Esophagus muscularis mucosa (tissue), 4 donors: Measurements from ENCODE around the gene PSPC1. TPM values are rescaled to one million over a fixed set of nuclear protein-coding genes. Genes with fewer than 3 reads are reported as not detected.
"Not testable (repeated sequence)": the region's sequence is repeated elsewhere in the genome, so short reads cannot be mapped to it uniquely, and the experiment has no call there.

Experiments used
- DNase-seq: peaks from one replicate; pipeline ENCODE4 v3.0.0-alpha.2; 2017; ENCODE audit errors: extremely low spot score
- H3K27ac ChIP-seq, 4 donors: fragments of 200-600 bp; sonication (generic); replicated peaks in 1 of 4; 1 replicate in 3 of 4; 2 replicates in 1 of 4; pipeline ENCODE4 v1.5.1; 2016 to 2019; ENCODE audit warnings: mild to moderate bottlenecking in 1 of 4
- H3K27me3 ChIP-seq, 4 donors: fragments of 200-600 bp; sonication (generic); one replicate each; pipeline versions ENCODE4 v1.5.1 to v1.6.0; 2016 to 2019
- H3K36me3 ChIP-seq, 4 donors: fragments of 200-600 bp; sonication (generic); one replicate each; pipeline ENCODE4 v1.5.1; 2016 to 2019
- H3K4me1 ChIP-seq, 4 donors: fragments of 200-600 bp; sonication (generic); one replicate each; pipeline ENCODE4 v1.5.1; 2016 to 2019
- H3K4me3 ChIP-seq, 4 donors: fragments of 200-600 bp; sonication (generic); 1 replicate in 2 of 4; 2 replicates in 2 of 4; pipeline ENCODE4 v1.5.1; 2016 to 2019; ENCODE audit warnings: mild to moderate bottlenecking in 4 of 4, moderate library complexity in 1 of 4
- H3K9me3 ChIP-seq, 4 donors: fragments of 200-600 bp; sonication (generic); 1 replicate in 3 of 4; 2 replicates in 1 of 4; pipeline ENCODE4 v1.5.1; 2016 to 2019
- EP300 ChIP-seq: sonication (generic); formaldehyde crosslinking; IDR thresholded peaks from one replicate; pipeline ENCODE4 v1.6.1; 2017; ENCODE audit warnings: antibody characterized with exemption
- POLR2A ChIP-seq: fragments of 450-650 bp; IDR thresholded peaks from one replicate; pipeline ENCODE4 v1.6.1; 2017; ENCODE audit warnings: antibody characterized with exemption, moderate library complexity, mild to moderate bottlenecking, low read depth
- POLR2AphosphoS5 ChIP-seq, 2 donors: sonication (generic); formaldehyde crosslinking; IDR thresholded peaks; one replicate each; pipeline ENCODE4 v1.6.1; 2017; ENCODE audit warnings: antibody characterized with exemption in 2 of 2
- WGBS: methylation state at CpG from one replicate; pipeline ENCODE4 v1.1.5; 2018; 5-methylcytosine and 5-hydroxymethylcytosine counted together
- intact Hi-C: fragments of 100-400 bp; cut with DNase I; formaldehyde crosslinking; loops from one replicate; pipeline ENCODE4 v1.15.1; 2023
- total RNA-seq, 4 donors: library from RNA; depleted of rRNA; stranded (reverse); fragments of >200 nt; gene quantifications; one replicate each; pipeline versions ENCODE4 v1.1.0 to v1.2.1, GENCODE V29; 2016
- TF ChIP-seq, protein P1 (sequence below), 3 experiments: fragments of 200-600 bp in 2 of 3; fragments of 450-650 bp in 1 of 3; sonication (generic) in 2 of 3; IDR thresholded peaks; one replicate each; pipeline ENCODE4 v1.5.1; 2017 to 2019; ENCODE audit warnings: antibody characterized with exemption in 3 of 3, mild to moderate bottlenecking in 2 of 3, moderate library complexity in 1 of 3

The PSPC1 gene
- total RNA-seq, 4 donors from 2014 or later, result 35.0 to 53.8 (median 48.4) TPM

- no peak overlapping the region for H3K4me3 ChIP-seq
- WGBS, result 97% methylated on average over 10 of the region's 10 CpGs
- no peaks in the 10 kb centered on the region for H3K27me3 ChIP-seq
- DNase-seq, result no peak
- no peaks in the 10 kb centered on the region for H3K4me1 ChIP-seq
- TF ChIP-seq EP300, result no peak
- no peak for TF ChIP-seq POLR2A
- TF ChIP-seq, protein P1, sequence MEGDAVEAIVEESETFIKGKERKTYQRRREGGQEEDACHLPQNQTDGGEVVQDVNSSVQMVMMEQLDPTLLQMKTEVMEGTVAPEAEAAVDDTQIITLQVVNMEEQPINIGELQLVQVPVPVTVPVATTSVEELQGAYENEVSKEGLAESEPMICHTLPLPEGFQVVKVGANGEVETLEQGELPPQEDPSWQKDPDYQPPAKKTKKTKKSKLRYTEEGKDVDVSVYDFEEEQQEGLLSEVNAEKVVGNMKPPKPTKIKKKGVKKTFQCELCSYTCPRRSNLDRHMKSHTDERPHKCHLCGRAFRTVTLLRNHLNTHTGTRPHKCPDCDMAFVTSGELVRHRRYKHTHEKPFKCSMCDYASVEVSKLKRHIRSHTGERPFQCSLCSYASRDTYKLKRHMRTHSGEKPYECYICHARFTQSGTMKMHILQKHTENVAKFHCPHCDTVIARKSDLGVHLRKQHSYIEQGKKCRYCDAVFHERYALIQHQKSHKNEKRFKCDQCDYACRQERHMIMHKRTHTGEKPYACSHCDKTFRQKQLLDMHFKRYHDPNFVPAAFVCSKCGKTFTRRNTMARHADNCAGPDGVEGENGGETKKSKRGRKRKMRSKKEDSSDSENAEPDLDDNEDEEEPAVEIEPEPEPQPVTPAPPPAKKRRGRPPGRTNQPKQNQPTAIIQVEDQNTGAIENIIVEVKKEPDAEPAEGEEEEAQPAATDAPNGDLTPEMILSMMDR (IDR thresholded peaks at IDR 0.05), result no peak
- TF ChIP-seq POLR2AphosphoS5 (IDR thresholded peaks at IDR 0.05), result no peak
- no peaks in the 10 kb centered on the region for H3K9me3 ChIP-seq
- no peak overlapping the region for H3K27ac ChIP-seq
- peaks cover 8 to 46% (median 22%) of the 10 kb centered on the region in 4 donors for H3K36me3 ChIP-seq
- intact Hi-C loops, result no loop called here
Observed at GRCh38 chr13:19817106-19817505, 34.4 kb upstream of the PSPC1 start.

DNA sequence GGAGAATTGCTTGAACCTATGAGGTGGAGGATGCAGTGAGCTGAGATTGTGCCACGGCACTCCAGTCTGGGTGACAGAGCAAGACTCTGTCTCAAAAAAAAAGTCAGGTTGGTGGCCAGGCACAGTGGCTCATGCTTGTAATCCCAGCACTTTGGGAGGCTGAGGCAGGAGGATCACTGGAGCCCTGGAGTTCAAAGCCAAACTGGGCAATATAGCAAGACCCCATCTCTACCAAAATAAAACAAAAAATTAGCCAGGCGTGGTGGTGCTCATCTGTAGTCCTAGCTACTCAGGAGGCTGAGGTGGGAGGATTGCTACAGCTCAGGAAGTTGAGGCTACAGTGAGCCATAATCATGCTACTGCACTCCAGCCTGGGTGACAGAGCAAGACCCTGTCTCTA, 33.1 kb upstream of the PSPC1 start:
- H3K9me3 ChIP-seq, H3K27me3 ChIP-seq, DNase-seq, H3K27ac ChIP-seq, intact Hi-C loops, H3K4me3 ChIP-seq, H3K4me1 ChIP-seq: not testable (repeated sequence)
- H3K36me3 ChIP-seq, result peaks cover 8 to 40% (median 20%) of the 10 kb centered on the region in 4 donors
- WGBS, result 97% methylated on average over 2 of the region's 2 CpGs

DNA sequence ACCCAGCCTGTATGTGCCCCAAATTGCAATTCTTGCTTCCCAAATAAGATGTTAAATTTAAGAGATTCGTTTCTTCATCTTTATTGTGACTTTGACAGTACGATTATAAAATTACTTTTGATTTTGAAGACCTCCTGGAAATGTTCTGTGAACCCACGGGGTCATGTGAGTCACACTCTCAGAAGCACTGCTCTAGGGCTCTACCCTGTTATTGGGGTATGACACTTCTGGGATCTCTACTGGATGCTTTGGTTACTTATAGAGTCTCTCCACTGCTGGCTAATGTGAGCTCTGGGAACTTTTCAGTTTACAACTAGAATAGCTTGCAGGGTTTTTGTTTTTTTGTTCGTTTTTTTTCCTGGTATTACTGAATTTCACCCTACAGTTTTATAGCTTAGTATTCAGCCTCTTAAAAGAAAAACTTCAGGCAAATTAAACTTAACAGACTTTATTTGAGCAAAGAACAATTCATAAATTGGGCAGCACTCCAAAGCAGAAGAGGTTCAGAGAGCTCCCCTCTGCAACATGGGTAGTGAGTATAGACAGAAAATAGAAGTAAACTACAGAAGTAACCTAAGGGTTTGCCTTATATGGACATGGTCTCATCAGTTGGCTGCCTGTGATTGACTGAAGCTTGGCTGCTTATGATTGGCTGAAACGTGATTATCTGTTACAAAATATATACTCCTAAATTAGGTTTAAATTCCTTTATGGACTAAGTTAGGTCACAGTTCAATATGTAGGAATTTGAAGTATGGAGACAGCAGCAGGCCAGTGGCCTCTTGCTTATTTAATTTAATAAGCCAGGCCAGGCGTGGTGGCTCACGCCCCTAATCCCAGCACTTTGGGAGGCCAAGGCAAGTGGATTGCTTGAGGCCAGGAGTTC, 28.5 kb upstream of the PSPC1 start:
- no peak overlapping the region for H3K27ac ChIP-seq
- intact Hi-C loops, result no loop called here
- DNase-seq, result no peak
- H3K27me3 ChIP-seq, result no peaks in the 10 kb centered on the region
- no peaks in the 10 kb centered on the region for H3K4me1 ChIP-seq
- 96% methylated on average over 7 of the region's 7 CpGs for WGBS
- peaks cover 0 to 12% (median 8%) of the 10 kb centered on the region in 4 donors for H3K36me3 ChIP-seq
- no peak overlapping the region for H3K4me3 ChIP-seq
- TF ChIP-seq POLR2A (no peak), EP300 (no peak), POLR2AphosphoS5 (IDR thresholded peaks at IDR 0.05) (no peak)
- TF ChIP-seq, protein P1 (IDR thresholded peaks at IDR 0.05), result no peak
- H3K9me3 ChIP-seq, result no peaks in the 10 kb centered on the region

DNA sequence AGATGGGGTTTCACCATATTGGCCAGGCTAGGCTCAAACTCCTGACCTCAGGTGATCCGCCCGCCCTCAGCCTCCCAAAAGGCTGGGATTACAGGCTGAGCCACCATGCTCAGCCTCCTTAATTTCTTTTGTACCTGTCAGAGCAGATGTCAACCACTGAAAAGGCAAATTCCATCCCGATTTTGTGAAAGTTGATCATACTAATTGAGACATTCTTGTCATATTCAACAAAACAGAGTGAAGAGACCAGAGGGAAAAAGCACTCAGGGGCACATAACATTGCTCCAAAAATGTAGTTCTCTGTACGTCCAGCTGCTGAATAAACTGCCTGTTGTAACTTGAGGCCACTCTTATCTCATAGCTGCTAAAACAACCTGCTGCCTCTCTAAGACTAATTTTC, 27.4 kb upstream of the PSPC1 start:
- Histone ChIP-seq H3K4me1 (no peaks in the 10 kb centered on the region), H3K9me3 (no peaks in the 10 kb centered on the region), H3K27ac (no peak overlapping the region), H3K36me3 (peaks cover 0 to 13% (median 3%) of the 10 kb centered on the region in 4 donors), H3K27me3 (no peaks in the 10 kb centered on the region), H3K4me3 (no peak overlapping the region)
- intact Hi-C loops, result no loop called here
- no peak for DNase-seq
- TF ChIP-seq POLR2AphosphoS5 (IDR thresholded peaks at IDR 0.05) (no peak), EP300 (no peak)
- TF ChIP-seq, protein P1 (IDR thresholded peaks at IDR 0.05), result no peak
- WGBS, result 96% methylated on average over 4 of the region's 4 CpGs

DNA sequence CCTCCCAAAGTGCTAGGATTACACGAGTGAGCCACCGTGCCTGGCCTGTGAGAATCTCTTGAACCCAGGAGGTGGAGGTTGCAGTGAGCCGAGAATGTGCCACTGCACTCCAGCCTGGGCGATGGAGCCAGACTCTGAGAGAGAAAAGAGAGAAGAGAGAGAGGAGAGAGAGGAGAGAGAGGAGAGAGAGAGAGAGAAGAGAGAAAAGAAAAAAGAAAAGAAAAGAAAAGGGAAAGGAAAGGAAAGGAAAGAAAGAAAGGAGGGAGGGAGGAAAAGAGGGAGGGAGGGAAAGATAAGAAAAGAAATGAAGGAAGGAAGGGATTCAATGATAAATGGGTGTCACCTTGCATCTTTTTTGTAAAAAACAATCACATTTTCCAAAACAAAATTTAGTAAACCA, 23.0 kb upstream of the PSPC1 start:
- H3K4me1 ChIP-seq, result no peaks in the 10 kb centered on the region
- intact Hi-C loops, result no loop called here
- DNase-seq, result no peak
- TF ChIP-seq, protein P1 (IDR thresholded peaks at IDR 0.05), result no peak
- no peak for TF ChIP-seq POLR2A
- TF ChIP-seq EP300, result no peak
- no peak for TF ChIP-seq POLR2AphosphoS5 (IDR thresholded peaks at IDR 0.05)
- H3K36me3 ChIP-seq, result peaks cover 0 to 13% (median 2%) of the 10 kb centered on the region in 4 donors
- H3K27me3 ChIP-seq, result no peaks in the 10 kb centered on the region
- no peaks in the 10 kb centered on the region for H3K9me3 ChIP-seq
- 80% methylated on average over 4 of the region's 4 CpGs for WGBS
- H3K27ac ChIP-seq, result no peak overlapping the region
- H3K4me3 ChIP-seq, result no peak overlapping the region
